K562 (cell line): ENCODE measurements around the gene ACTR3C. TPM values are rescaled to one million over a fixed set of nuclear protein-coding genes. Genes with fewer than 3 reads are reported as not detected.
A peak's percentile ranks its signal among the peaks of the same experiment; 100 is the strongest.
"Not testable (repeated sequence)": the region's sequence is repeated elsewhere in the genome, so short reads cannot be mapped to it uniquely, and the experiment has no call there.

Experiments
- ARHGAP35 ChIP-seq: fragments of 450-650 bp; IDR thresholded peaks from 2 replicates; pipeline ENCODE4 v1.6.1; 2018; ENCODE audit not compliant: partially characterized antibody
- ARNT ChIP-seq, 2 experiments: fragments of 450-650 bp; IDR thresholded peaks; 2 replicates each; pipeline ENCODE4 v1.6.1; 2016; ENCODE audit warnings: mild to moderate bottlenecking in 1 of 2
- ATF3 ChIP-seq, 2 experiments: fragments of 450-650 bp in 1 of 2; sonication (generic) in 1 of 2; formaldehyde crosslinking in 1 of 2; IDR thresholded peaks in 1 of 2; conservative IDR thresholded peaks in 1 of 2; 2 replicates each; pipeline versions ENCODE4 v1.6.1 to v1.8.1; 2016 to 2023; ENCODE audit warnings: mild to moderate bottlenecking in 2 of 2, moderate library complexity in 2 of 2, inconsistent platforms in 1 of 2, missing genetic modification reagents in 1 of 2
- C11orf30 ChIP-seq: fragments of 450-650 bp; IDR thresholded peaks from 2 replicates; pipeline ENCODE4 v1.6.1; 2016; ENCODE audit warnings: low read depth, mild to moderate bottlenecking
- CBX3 ChIP-seq, 2 experiments: IDR thresholded peaks; 1 replicate in 1 of 2; 2 replicates in 1 of 2; pipeline ENCODE4 v1.6.1; 2012; ENCODE audit warnings: inconsistent platforms in 2 of 2, low read length in 2 of 2, borderline replicate concordance in 1 of 2, control low read depth in 1 of 2
- CREB3 ChIP-seq: fragments of 450-650 bp; conservative IDR thresholded peaks from 2 replicates; pipeline ENCODE4 v1.6.1; 2016; ENCODE audit warnings: missing genetic modification characterization, low read depth, mild to moderate bottlenecking, missing compliant biosample characterization, moderate library complexity
- HDAC1 ChIP-seq, 2 experiments: fragments of 450-650 bp; IDR thresholded peaks; 2 replicates each; pipeline ENCODE4 v1.6.1; 2016 to 2017; ENCODE audit warnings: inconsistent platforms in 1 of 2, mild to moderate bottlenecking in 1 of 2, moderate library complexity in 1 of 2
- MAFF ChIP-seq: IDR thresholded peaks from 2 replicates; pipeline ENCODE4 v1.6.1; 2012; ENCODE audit warnings: low read length, improper control_type of control experiment
- MAFK ChIP-seq: IDR thresholded peaks from 2 replicates; pipeline ENCODE4 v1.6.1; 2011; ENCODE audit warnings: low read length, improper control_type of control experiment
- MTA2 ChIP-seq: fragments of 450-650 bp; IDR thresholded peaks from 2 replicates; pipeline ENCODE4 v1.6.1; 2016; ENCODE audit warnings: low read depth
- MTA3 ChIP-seq: fragments of 450-650 bp; formaldehyde crosslinking; IDR thresholded peaks from 2 replicates; pipeline ENCODE4 v1.6.1; 2017; ENCODE audit warnings: mild to moderate bottlenecking, borderline replicate concordance
- NBN ChIP-seq: fragments of 450-650 bp; IDR thresholded peaks from 2 replicates; pipeline ENCODE4 v1.6.1; 2016; ENCODE audit warnings: low read depth, mild to moderate bottlenecking
- RBM25 ChIP-seq: fragments of 200-400 bp; formaldehyde crosslinking; IDR thresholded peaks from 2 replicates; pipeline ENCODE4 v1.6.1; 2018; ENCODE audit warnings: low read length, low read depth, moderate library complexity; ENCODE audit not compliant: severe bottlenecking
- SMAD4 ChIP-seq: fragments of 250-450 bp; sonication (Bioruptor Pico); conservative IDR thresholded peaks from 2 replicates; pipeline ENCODE4 v1.8.0; 2021; ENCODE audit warnings: inconsistent platforms, mild to moderate bottlenecking, moderate library complexity
- SMARCA4 ChIP-seq: fragments of 450-650 bp; IDR thresholded peaks from 2 replicates; pipeline ENCODE4 v1.6.1; 2016
- TBL1XR1 ChIP-seq, 2 experiments: IDR thresholded peaks; 2 replicates each; pipeline ENCODE4 v1.6.1; 2012; ENCODE audit warnings: improper control_type of control experiment in 2 of 2, low read length in 2 of 2, mild to moderate bottlenecking in 1 of 2
- ZBTB2 ChIP-seq: fragments of 450-650 bp; IDR thresholded peaks from 2 replicates; pipeline ENCODE4 v1.6.1; 2016; ENCODE audit warnings: antibody characterized with exemption
- ZNF143 ChIP-seq: sonication (generic); formaldehyde crosslinking; IDR thresholded peaks from 2 replicates; pipeline ENCODE4 v1.9.0; 2022; ENCODE audit warnings: mild to moderate bottlenecking, missing genetic modification reagents
- ZNF639 ChIP-seq, 2 experiments: fragments of 200-800 bp in 1 of 2; sonication (Bioruptor generic) in 1 of 2; sonication (generic) in 1 of 2; formaldehyde crosslinking in 1 of 2; IDR thresholded peaks in 1 of 2; conservative IDR thresholded peaks in 1 of 2; 2 replicates each; pipeline versions ENCODE4 v1.5.0 to v1.6.1; 2016 to 2020; ENCODE audit warnings: missing compliant biosample characterization in 1 of 2, missing genetic modification characterization in 1 of 2, missing genetic modification reagents in 1 of 2
- polyA plus RNA-seq, 8 experiments: library from polyadenylated mRNA; depleted of rRNA in 4 of 8; stranded (reverse) in 5 of 8; unstranded in 3 of 8; fragments of >200 nt; fragmentation: Nextera tagmentation in 2 of 8; fragmentation: Illumina TruSeq in 1 of 8; extraction: Ambion mirVana in 2 of 8; extraction: Trizol in 1 of 8; gene quantifications; 2 replicates each; pipeline versions ENCODE4 v1.2.1 to v1.2.3, GENCODE V29; 2011 to 2014; ENCODE audit warnings: inconsistent platforms in 1 of 8, missing spikeins in 1 of 8
- total RNA-seq, 7 experiments: library from RNA; depleted of rRNA in 6 of 7; stranded (reverse); fragments of >200 nt in 6 of 7; fragmentation: Illumina TruSeq in 2 of 7; extraction: Trizol in 2 of 7; gene quantifications; 2 replicates each; pipeline versions ENCODE4 v1.2.1 to v1.2.3, GENCODE V29; 2011 to 2021; ENCODE audit warnings: low replicate concordance in 1 of 7

Gene ACTR3C
- total and polyA plus RNA-seq, 9 of the 15 experiments (the other 6 are each of a cell fraction or from before 2014, with no cell fraction given): 9.0 to 35.4 (median 13.3) TPM

GRCh38 chr7:150302908-150303310 lies 20.4 kb downstream of the ACTR3C start (continued):
- TF ChIP-seq ZNF639 (CRISPR knock-in tag; conservative IDR thresholded peaks at IDR 0.05 in 1 of 2, IDR thresholded peaks at IDR 0.05 in 1 of 2) (peak in 1 of 2 experiments; percentile 41; a peak in 1 of 4 replicates), C11orf30 (peak; percentile 89), RBM25 (peak; percentile 97), MAFF (peak; percentile 13; the same call in 1 of the 2 replicates), MTA3 (0 out of 2 replicates have a peak, but pooled peaks have one; percentile 85), ZNF143 (CRISPR knock-in tag) (peak; percentile 55; the same call in 1 of the 2 replicates), MTA2 (peak; percentile 26; the same call in 1 of the 2 replicates), ZBTB2 (peak; percentile 40; the same call in 1 of the 2 replicates), SMAD4 (peak; percentile 72), ARNT (IDR thresholded peaks at IDR 0.05) (peak in 1 of 2 experiments; percentile 80; a peak in 1 of 4 replicates), NBN (peak; percentile 62; the same call in 1 of the 2 replicates), ATF3 (IDR thresholded peaks at IDR 0.05) (peak; percentile 70), ARHGAP35 (peak; percentile 82), SMARCA4 (peak; percentile 85), CBX3 (IDR thresholded peaks at IDR 0.05; ENCODE audit: borderline replicate concordance in 1 of 2, low read length in 2 of 2) (peak in 1 of 2 experiments; percentile 19; a peak in 1 of 3 replicates), MAFK (peak; percentile 41; the same call in 1 of the 2 replicates), CREB3 (tag) (peak; percentile 82; the same call in 1 of the 2 replicates), HDAC1 (IDR thresholded peaks at IDR 0.05) (peak in 1 of 2 experiments; percentile 70; a peak in 2 of 4 replicates), TBL1XR1 (IDR thresholded peaks at IDR 0.05; ENCODE audit: low read length in 2 of 2) (peak in 1 of 2 experiments; percentile 18; a peak in 1 of 4 replicates)
- TF ChIP-seq ATF3 (CRISPR knock-in tag; conservative IDR thresholded peaks at IDR 0.05): not testable (repeated sequence)
